Dendritic cell treated with granulocyte-macrophage colony-stimulating factor and Interleukin-4, amounts not matched to agents 40 ng/mL and 50 ng/mL, for 4 days (primary cell): ENCODE results near the gene CYGB.

ENCODE experiments used
- H3K27ac Mint-ChIP-seq: one replicate; pipeline ENCODE4 v1.8.0; 2022; ENCODE audit warnings: mild to moderate bottlenecking, mixed read lengths
- H3K27me3 Mint-ChIP-seq: one replicate; pipeline ENCODE4 v1.8.0; 2022; ENCODE audit warnings: mild to moderate bottlenecking, mixed read lengths
- H3K36me3 Mint-ChIP-seq: one replicate; pipeline ENCODE4 v1.8.0; 2022; ENCODE audit warnings: low read depth, mixed read lengths
- H3K4me1 Mint-ChIP-seq: one replicate; pipeline ENCODE4 v1.8.0; 2022; ENCODE audit warnings: low read depth, mixed read lengths
- H3K4me3 Mint-ChIP-seq: one replicate; pipeline ENCODE4 v1.8.0; 2022; ENCODE audit warnings: mild to moderate bottlenecking, moderate library complexity, mixed read lengths
- H3K9me3 Mint-ChIP-seq: one replicate; pipeline ENCODE4 v1.8.0; 2022; ENCODE audit warnings: mixed read lengths
- intact Hi-C: fragments of 100-400 bp; cut with micrococcal nuclease; formaldehyde crosslinking; loops from one replicate; pipeline ENCODE4 v1.15.0; 2022

Gene CYGB

GRCh38 chr17:76478730-76479514 is 58.6 kb downstream of the CYGB start:
- H3K9me3 Mint-ChIP-seq = no peaks in the 10 kb centered on the region
- no peak overlapping the region for H3K4me3 Mint-ChIP-seq
- H3K27me3 Mint-ChIP-seq = no peaks in the 10 kb centered on the region
- no peak overlapping the region for H3K27ac Mint-ChIP-seq
- intact Hi-C loops = no loop called here
- peaks cover 64% of the 10 kb centered on the region for H3K36me3 Mint-ChIP-seq
- H3K4me1 Mint-ChIP-seq = peaks cover 38% of the 10 kb centered on the region

- Mint-ChIP-seq H3K27ac (no peak overlapping the region), H3K9me3 (no peaks in the 10 kb centered on the region), H3K4me1 (peaks cover 29% of the 10 kb centered on the region), H3K27me3 (no peaks in the 10 kb centered on the region), H3K36me3 (peaks cover 72% of the 10 kb centered on the region), H3K4me3 (no peak overlapping the region)
- intact Hi-C loops = no loop called here
Measured at GRCh38 chr17:76478097-76478496, 59.4 kb downstream of the CYGB start.

GRCh38 chr17:76477576-76477975 is 59.9 kb downstream of the CYGB start:
- Mint-ChIP-seq H3K27me3 (no peaks in the 10 kb centered on the region), H3K4me3 (no peak overlapping the region), H3K27ac (no peak overlapping the region), H3K4me1 (peaks cover 29% of the 10 kb centered on the region), H3K9me3 (no peaks in the 10 kb centered on the region), H3K36me3 (peaks cover 77% of the 10 kb centered on the region)
- intact Hi-C loops = no loop called here
